ENCODE data around the gene ZBTB5.
"Not testable (repeated sequence)": the region's sequence is repeated elsewhere in the genome, so short reads cannot be mapped to it uniquely, and the experiment has no call there.

GRCh38 chr9:37426431-37426830, 38.8 kb downstream of the ZBTB5 start:
- not testable (repeated sequence) for TF ChIP-seq CTCF (IDR thresholded peaks at IDR 0.05; ENCODE audit: insufficient read depth, low read length, poor library complexity, severe bottlenecking); EZH2phosphoT487 (conservative IDR thresholded peaks at IDR 0.05; ENCODE audit: low read length)
